Astrocyte (in vitro differentiated cells and primary cell): ENCODE results near the gene RAB3A. TPM values are rescaled to one million over a fixed set of nuclear protein-coding genes. Genes with fewer than 3 reads are reported as not detected.

Source experiments
- DNase-seq: peaks from one replicate; pipeline ENCODE4 v3.0.0-alpha.2; 2010; ENCODE audit warnings: low read depth
- FAIRE-seq: peaks from 2 replicates; lab custom pipeline; 2011; peaks lifted over from hg19 to GRCh38; lab: Jason Lieb, UNC
- H2AFZ ChIP-seq: 2 replicates; pipeline ENCODE4 v1.6.0; 2012; ENCODE audit warnings: low read depth, low read length, inconsistent platforms
- H3K27ac ChIP-seq: 2 replicates; pipeline ENCODE4 v1.5.1; 2011; ENCODE audit warnings: low read depth, low read length, inconsistent platforms
- H3K27me3 ChIP-seq: 2 replicates; pipeline ENCODE4 v1.6.0; 2011; ENCODE audit warnings: low read length, inconsistent platforms; ENCODE audit not compliant: insufficient read depth
- H3K36me3 ChIP-seq: 2 replicates; pipeline ENCODE4 v1.5.1; 2011; ENCODE audit warnings: low read length, inconsistent platforms; ENCODE audit not compliant: insufficient read depth
- H3K4me1 ChIP-seq: 2 replicates; pipeline ENCODE4 v1.5.1; 2011; ENCODE audit warnings: low read length, inconsistent platforms; ENCODE audit not compliant: insufficient read depth
- H3K4me2 ChIP-seq: 2 replicates; pipeline ENCODE4 v1.6.0; 2012; ENCODE audit warnings: low read length, inconsistent platforms
- H3K4me3 ChIP-seq: 2 replicates; pipeline ENCODE4 v1.5.1; 2011; ENCODE audit warnings: low read depth, mild to moderate bottlenecking, low read length, inconsistent platforms; ENCODE audit not compliant: insufficient read depth
- H3K79me2 ChIP-seq: 2 replicates; pipeline ENCODE4 v1.6.0; 2012; ENCODE audit warnings: mild to moderate bottlenecking, low read length, inconsistent platforms; ENCODE audit not compliant: insufficient read depth
- H3K9ac ChIP-seq: 2 replicates; pipeline ENCODE4 v1.6.0; 2012; ENCODE audit warnings: mild to moderate bottlenecking, low read length, inconsistent platforms
- H3K9me3 ChIP-seq: 2 replicates; pipeline ENCODE4 v1.5.1; 2012; ENCODE audit warnings: low read depth, mild to moderate bottlenecking, low read length, inconsistent platforms; ENCODE audit not compliant: insufficient read depth
- H4K20me1 ChIP-seq: 2 replicates; pipeline ENCODE4 v1.6.0; 2012; ENCODE audit warnings: low read length, inconsistent platforms; ENCODE audit not compliant: insufficient read depth
- H3K27ac Mint-ChIP-seq: one replicate; pipeline ENCODE4 v1.8.0; 2021; ENCODE audit warnings: mild to moderate bottlenecking, mixed read lengths; ENCODE audit not compliant: unreplicated experiment
- H3K27me3 Mint-ChIP-seq: one replicate; pipeline ENCODE4 v1.8.0; 2021; ENCODE audit warnings: low read depth, mixed read lengths; ENCODE audit not compliant: unreplicated experiment
- H3K36me3 Mint-ChIP-seq: one replicate; pipeline ENCODE4 v1.8.0; 2021; ENCODE audit warnings: low read depth, mixed read lengths; ENCODE audit not compliant: unreplicated experiment
- H3K4me1 Mint-ChIP-seq: one replicate; pipeline ENCODE4 v1.8.0; 2021; ENCODE audit warnings: low read depth, mixed read lengths; ENCODE audit not compliant: unreplicated experiment
- H3K4me3 Mint-ChIP-seq: one replicate; pipeline ENCODE4 v1.8.0; 2021; ENCODE audit warnings: mild to moderate bottlenecking, moderate library complexity, mixed read lengths; ENCODE audit not compliant: unreplicated experiment
- H3K9me3 Mint-ChIP-seq: one replicate; pipeline ENCODE4 v1.8.0; 2021; ENCODE audit warnings: mild to moderate bottlenecking, mixed read lengths; ENCODE audit not compliant: unreplicated experiment
- EZH2 ChIP-seq: IDR thresholded peaks from 2 replicates; pipeline ENCODE4 v1.6.1; 2012; ENCODE audit warnings: mild to moderate bottlenecking, low read length, inconsistent platforms; ENCODE audit not compliant: insufficient read depth
- total RNA-seq: library from RNA; stranded (reverse); gene quantifications from 2 replicates; pipeline ENCODE4 v1.2.1, GENCODE V29; 2021
- TF ChIP-seq, protein P1 (sequence below): IDR thresholded peaks from 2 replicates; pipeline ENCODE4 v1.5.1; 2011; ENCODE audit warnings: low read depth, mild to moderate bottlenecking, inconsistent platforms, low read length, moderate library complexity; ENCODE audit not compliant: insufficient read depth

The RAB3A gene
- total RNA-seq, 1 donor from 2014 or later = 7.5 TPM

DNA sequence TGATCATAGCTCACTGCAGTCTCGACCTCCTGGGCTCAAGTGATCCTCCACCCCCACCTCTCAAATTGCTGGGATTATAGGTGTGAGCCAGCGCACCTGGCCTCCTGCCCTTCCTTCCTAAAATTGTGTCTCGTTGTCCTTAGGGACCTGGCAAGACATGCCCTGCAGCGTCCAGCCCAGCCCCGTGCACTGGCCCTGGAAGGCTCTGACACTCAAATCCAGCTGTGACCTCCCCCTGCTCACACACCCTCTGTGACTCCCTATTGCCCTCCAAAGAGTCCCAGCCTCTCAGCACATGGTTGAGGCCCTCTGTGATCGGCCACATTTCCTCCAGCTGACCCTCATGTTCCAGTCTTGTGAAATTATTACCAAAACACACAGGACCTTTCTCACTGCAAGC, 5.9 kb downstream of the RAB3A start:
- peaks cover 14% of the 10 kb centered on the region for H4K20me1 ChIP-seq
- H3K27me3 ChIP-seq = no peaks in the 10 kb centered on the region
- H3K36me3 ChIP-seq = no peaks in the 10 kb centered on the region
- FAIRE-seq (no peak), DNase-seq (no peak)
- Mint-ChIP-seq H3K27ac (no peak overlapping the region), H3K4me1 (peaks cover 3% of the 10 kb centered on the region), H3K36me3 (peaks cover 18% of the 10 kb centered on the region), H3K27me3 (no peaks in the 10 kb centered on the region), H3K4me3 (no peak overlapping the region), H3K9me3 (no peaks in the 10 kb centered on the region)
- no peak overlapping the region for H3K4me3 ChIP-seq
- H3K4me2 ChIP-seq = no peak overlapping the region
- no peak overlapping the region for H2AFZ ChIP-seq
- H3K27ac ChIP-seq = no peak overlapping the region
- H3K4me1 ChIP-seq = peaks cover 9% of the 10 kb centered on the region
- H3K9me3 ChIP-seq = no peaks in the 10 kb centered on the region
- peaks cover 7% of the 10 kb centered on the region for H3K79me2 ChIP-seq
- H3K9ac ChIP-seq = no peak overlapping the region
- TF ChIP-seq EZH2 = no peak
- TF ChIP-seq, protein P1, sequence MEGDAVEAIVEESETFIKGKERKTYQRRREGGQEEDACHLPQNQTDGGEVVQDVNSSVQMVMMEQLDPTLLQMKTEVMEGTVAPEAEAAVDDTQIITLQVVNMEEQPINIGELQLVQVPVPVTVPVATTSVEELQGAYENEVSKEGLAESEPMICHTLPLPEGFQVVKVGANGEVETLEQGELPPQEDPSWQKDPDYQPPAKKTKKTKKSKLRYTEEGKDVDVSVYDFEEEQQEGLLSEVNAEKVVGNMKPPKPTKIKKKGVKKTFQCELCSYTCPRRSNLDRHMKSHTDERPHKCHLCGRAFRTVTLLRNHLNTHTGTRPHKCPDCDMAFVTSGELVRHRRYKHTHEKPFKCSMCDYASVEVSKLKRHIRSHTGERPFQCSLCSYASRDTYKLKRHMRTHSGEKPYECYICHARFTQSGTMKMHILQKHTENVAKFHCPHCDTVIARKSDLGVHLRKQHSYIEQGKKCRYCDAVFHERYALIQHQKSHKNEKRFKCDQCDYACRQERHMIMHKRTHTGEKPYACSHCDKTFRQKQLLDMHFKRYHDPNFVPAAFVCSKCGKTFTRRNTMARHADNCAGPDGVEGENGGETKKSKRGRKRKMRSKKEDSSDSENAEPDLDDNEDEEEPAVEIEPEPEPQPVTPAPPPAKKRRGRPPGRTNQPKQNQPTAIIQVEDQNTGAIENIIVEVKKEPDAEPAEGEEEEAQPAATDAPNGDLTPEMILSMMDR = no peak

DNA sequence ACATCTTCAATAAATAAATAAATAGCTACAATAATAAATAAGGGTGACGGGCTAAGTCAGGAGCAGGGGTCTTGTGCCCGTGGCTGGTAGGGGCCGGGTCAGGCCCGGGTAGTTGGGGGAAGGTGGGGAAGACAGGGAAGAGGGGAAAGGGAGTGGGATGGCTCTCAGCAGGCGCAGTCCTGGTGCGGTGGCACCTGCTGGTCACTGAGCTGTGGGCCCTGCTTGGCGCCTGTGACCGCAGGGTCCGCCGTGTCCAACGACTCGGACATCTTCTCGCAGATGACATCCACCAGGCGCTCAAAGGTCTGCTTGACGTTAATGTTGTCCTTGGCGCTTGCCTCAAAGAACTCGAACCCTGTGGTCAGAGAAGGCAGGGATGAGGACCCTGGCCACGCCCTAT, 6.5 kb downstream of the RAB3A start:
- Histone ChIP-seq H4K20me1 (peaks cover 11% of the 10 kb centered on the region), H3K27ac (no peak overlapping the region), H3K4me2 (no peak overlapping the region), H3K9me3 (no peaks in the 10 kb centered on the region), H3K9ac (no peak overlapping the region), H3K4me1 (peaks cover 6% of the 10 kb centered on the region), H3K27me3 (no peaks in the 10 kb centered on the region), H3K4me3 (no peak overlapping the region), H3K36me3 (no peaks in the 10 kb centered on the region), H3K79me2 (peaks cover 7% of the 10 kb centered on the region), H2AFZ (no peak overlapping the region)
- TF ChIP-seq, protein P1 = no peak
- TF ChIP-seq EZH2 = no peak
- H3K27me3 Mint-ChIP-seq = no peaks in the 10 kb centered on the region
- H3K4me1 Mint-ChIP-seq = peaks cover 3% of the 10 kb centered on the region
- H3K27ac Mint-ChIP-seq = no peak overlapping the region
- no peak for FAIRE-seq
- H3K9me3 Mint-ChIP-seq = no peaks in the 10 kb centered on the region
- no peak overlapping the region for H3K4me3 Mint-ChIP-seq
- DNase-seq = no peak
- peaks cover 16% of the 10 kb centered on the region for H3K36me3 Mint-ChIP-seq

DNA sequence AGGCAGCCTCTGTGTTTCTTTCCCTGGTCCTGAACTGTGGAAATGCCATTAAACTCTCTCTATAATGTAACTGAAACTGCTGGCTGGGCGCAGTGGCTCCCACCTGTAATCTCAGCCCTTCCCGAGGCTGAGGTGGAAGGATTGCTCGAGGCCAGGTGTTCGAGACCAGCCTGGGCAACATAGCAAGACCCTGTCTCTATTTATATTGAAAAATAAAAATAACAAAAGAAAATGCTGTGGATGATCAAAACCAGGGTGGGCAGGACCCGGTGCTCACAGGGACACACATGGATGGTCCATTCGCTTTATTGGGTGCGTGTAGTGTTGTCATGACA, 7.4 kb downstream of the RAB3A start:
- peaks cover 6% of the 10 kb centered on the region for H4K20me1 ChIP-seq
- Mint-ChIP-seq H3K36me3 (peaks cover 9% of the 10 kb centered on the region), H3K27ac (no peak overlapping the region), H3K27me3 (no peaks in the 10 kb centered on the region), H3K9me3 (no peaks in the 10 kb centered on the region), H3K4me3 (no peak overlapping the region), H3K4me1 (peaks cover 3% of the 10 kb centered on the region)
- no peaks in the 10 kb centered on the region for H3K27me3 ChIP-seq
- FAIRE-seq (no peak), DNase-seq (no peak)
- H3K4me2 ChIP-seq = no peak overlapping the region
- peaks cover 7% of the 10 kb centered on the region for H3K79me2 ChIP-seq
- no peaks in the 10 kb centered on the region for H3K36me3 ChIP-seq
- no peak overlapping the region for H2AFZ ChIP-seq
- peaks cover 9% of the 10 kb centered on the region for H3K4me1 ChIP-seq
- H3K9me3 ChIP-seq = no peaks in the 10 kb centered on the region
- H3K9ac ChIP-seq = no peak overlapping the region
- no peak overlapping the region for H3K4me3 ChIP-seq
- TF ChIP-seq, protein P1 = no peak
- TF ChIP-seq EZH2 = no peak
- H3K27ac ChIP-seq = no peak overlapping the region
